BJ (cell line): ENCODE data around the gene NF1. TPM values are rescaled to one million over a fixed set of nuclear protein-coding genes. Genes with fewer than 3 reads are reported as not detected.

ENCODE experiments used
- CTCF ChIA-PET: fragments of 350-600 bp; formaldehyde crosslinking; extraction: SDS; loops from one replicate; lab custom pipeline; 2021; ENCODE audit warnings: antibody characterized with exemption, inconsistent platforms; lab: Yijun Ruan, JAX
- POLR2A ChIA-PET: fragments of 300-600 bp; sonication (Branson Sonifier 250); formaldehyde crosslinking; extraction: SDS; loops from one replicate; lab custom pipeline; 2021; ENCODE audit warnings: antibody characterized with exemption; lab: Charles Lee
- DNase-seq: peaks from one replicate; pipeline ENCODE4 v3.0.0-alpha.2; 2011; ENCODE audit warnings: low read depth
- H3K27me3 ChIP-seq: 2 replicates; pipeline ENCODE4 v1.6.0; 2011; ENCODE audit warnings: low read length; ENCODE audit not compliant: control insufficient read depth, insufficient read depth
- H3K36me3 ChIP-seq: 2 replicates; pipeline ENCODE4 v1.5.1; 2011; ENCODE audit warnings: low read length; ENCODE audit not compliant: control insufficient read depth, insufficient read depth
- H3K4me3 ChIP-seq: 2 replicates; pipeline ENCODE4 v1.5.1; 2011; ENCODE audit warnings: low read depth, mild to moderate bottlenecking, control low read depth, low read length
- CTCF ChIP-seq: IDR thresholded peaks from 2 replicates; pipeline ENCODE4 v1.5.1; 2011; ENCODE audit warnings: low read depth, mild to moderate bottlenecking, control low read depth, inconsistent platforms, low read length, moderate library complexity; ENCODE audit not compliant: insufficient read depth
- polyA plus RNA-seq: library from polyadenylated mRNA; depleted of rRNA; stranded (reverse); fragments of >200 nt; gene quantifications from 2 replicates; pipeline ENCODE4 v1.2.3, GENCODE V29; 2011

Gene NF1
- polyA plus RNA-seq, 1 experiment = 29.3 TPM

- no peak for DNase-seq
- no peaks in the 10 kb centered on the region; the same call in 1 of the 2 replicates for H3K27me3 ChIP-seq
- CTCF ChIA-PET = no interaction called here
- no peak overlapping the region for H3K4me3 ChIP-seq
- no peaks in the 10 kb centered on the region for H3K36me3 ChIP-seq
- TF ChIP-seq CTCF = no peak
- POLR2A ChIA-PET = no interaction called here
These were observed 321.1 kb downstream of the NF1 start for GRCh38 chr17:31415640-31416502.

GRCh38 chr17:31416503-31416923 is 321.7 kb downstream of the NF1 start:
- no peak for TF ChIP-seq CTCF
- Histone ChIP-seq H3K36me3 (no peaks in the 10 kb centered on the region), H3K27me3 (no peaks in the 10 kb centered on the region; the same call in 1 of the 2 replicates), H3K4me3 (no peak overlapping the region)
- ChIA-PET POLR2A (no interaction called here), CTCF (no interaction called here)
- DNase-seq = no peak

DNA sequence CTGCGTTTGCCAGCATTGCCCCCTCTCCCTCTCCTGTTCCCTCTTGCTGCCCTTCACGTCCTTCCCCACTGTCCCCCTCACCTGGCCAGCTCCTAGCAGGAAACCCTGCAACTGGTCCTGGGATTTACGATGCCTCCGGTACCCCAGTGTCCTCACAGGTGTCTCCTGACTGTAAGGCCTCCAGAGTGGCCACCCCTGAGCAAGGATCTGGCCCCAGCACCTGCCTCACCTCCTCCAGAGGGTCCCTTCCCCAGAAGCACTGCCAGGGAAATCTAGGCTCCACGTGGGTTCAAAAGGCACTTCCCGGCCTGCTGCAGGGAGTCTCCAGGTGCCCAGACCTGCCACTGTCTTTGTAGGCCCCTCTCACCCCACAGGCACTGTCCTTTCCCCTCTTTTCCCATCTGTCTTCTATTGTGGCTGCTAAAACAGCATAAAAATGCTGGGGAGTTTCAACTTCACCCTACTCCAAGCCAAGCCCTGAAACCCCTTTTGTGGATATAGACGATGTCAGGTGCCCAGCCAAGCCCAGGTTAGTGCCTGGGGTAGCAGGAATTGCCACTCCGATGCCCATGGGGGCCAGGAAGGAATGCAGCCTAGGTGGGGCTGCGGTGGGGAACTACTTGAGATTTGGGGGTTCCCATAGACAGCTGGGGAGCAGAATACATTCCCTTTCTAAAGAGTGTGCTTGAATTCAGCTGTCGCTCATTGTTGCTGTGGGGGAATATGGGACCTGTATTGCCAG is 322.4 kb downstream of the NF1 start:
- Histone ChIP-seq H3K27me3 (peaks cover 1% of the 10 kb centered on the region; the same call in 1 of the 2 replicates), H3K36me3 (no peaks in the 10 kb centered on the region), H3K4me3 (no peak overlapping the region)
- ChIA-PET POLR2A (no interaction called here), CTCF (no interaction called here)
- no peak for TF ChIP-seq CTCF
- DNase-seq = no peak

DNA sequence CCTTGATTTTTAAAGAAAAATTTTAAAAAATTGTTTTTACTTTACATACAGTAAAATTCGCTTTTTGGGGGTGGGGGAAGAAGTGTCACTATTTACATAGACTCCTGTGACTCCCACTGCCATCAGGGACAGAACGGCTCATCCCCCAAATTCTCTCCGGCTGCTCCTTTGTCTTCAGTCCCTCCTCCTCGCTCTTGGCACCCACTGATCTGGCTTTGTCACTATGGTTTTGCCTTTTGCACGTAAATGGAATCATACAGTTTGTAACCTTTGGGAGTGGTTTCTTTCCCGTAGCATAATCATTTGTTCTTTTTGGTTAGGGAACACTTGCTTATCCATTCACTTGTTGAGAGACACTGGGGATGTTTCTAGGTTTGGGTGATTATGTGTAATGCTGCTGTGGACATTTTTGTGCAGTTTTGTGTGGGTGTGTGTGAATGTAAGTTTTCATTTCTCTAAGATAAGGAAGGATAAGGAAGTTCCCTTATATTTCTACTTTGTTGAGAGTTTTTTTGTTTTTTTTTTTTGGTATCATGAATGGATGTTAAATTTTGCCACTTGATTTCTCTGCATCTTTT is 324.1 kb downstream of the NF1 start:
- ChIA-PET CTCF (no interaction called here), POLR2A (no interaction called here)
- no peak for TF ChIP-seq CTCF
- Histone ChIP-seq H3K4me3 (no peak overlapping the region), H3K36me3 (no peaks in the 10 kb centered on the region), H3K27me3 (peaks cover 3% of the 10 kb centered on the region; the same call in 1 of the 2 replicates)
- DNase-seq = no peak

GRCh38 chr17:31422443-31422842 is 327.7 kb downstream of the NF1 start:
- Histone ChIP-seq H3K27me3 (peaks cover 6% of the 10 kb centered on the region), H3K36me3 (no peaks in the 10 kb centered on the region), H3K4me3 (no peak overlapping the region)
- POLR2A ChIA-PET = no interaction called here
- no peak for TF ChIP-seq CTCF
- CTCF ChIA-PET = interaction anchor here (1.5 to 3.0 kb wide), 2 partner anchors 10 to 16 kb away, joined by 4 to 12 read pairs; no protein-coding TSS in a partner anchor
- no peak for DNase-seq
